ENCODE measurements around the gene SLC22A7.
A peak's percentile ranks its signal among the peaks of the same experiment; 100 is the strongest.

Gene SLC22A7

DNA sequence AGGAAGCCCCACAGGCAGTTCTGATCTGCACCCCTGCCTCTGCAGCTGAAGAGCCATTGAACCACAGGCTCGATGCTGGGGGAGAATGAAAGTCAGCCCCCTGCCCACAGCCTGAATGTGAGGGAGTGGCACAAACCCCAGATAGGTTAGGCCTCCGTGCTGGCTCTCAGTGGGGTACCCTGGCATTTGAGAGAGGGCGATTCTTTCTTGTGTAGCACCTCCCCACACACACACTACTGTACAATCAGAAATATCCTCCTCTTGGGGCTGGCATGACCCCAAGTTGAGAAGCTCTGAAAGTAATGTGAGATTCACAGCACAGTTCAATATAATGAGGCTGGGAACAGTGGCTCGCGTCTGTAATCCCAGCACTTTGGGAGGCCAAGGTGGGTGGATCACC lies 36.9 kb upstream of the SLC22A7 start:
- H3K27ac ChIP-seq = no peak overlapping the region
- no peak overlapping the region for H3K4me3 ChIP-seq (ENCODE audit: low read depth, low read length)
- no peak overlapping the region for H3K4me2 ChIP-seq (ENCODE audit: low read length)
- no peaks in the 10 kb centered on the region for H3K27me3 ChIP-seq (ENCODE audit: control insufficient read depth, insufficient read depth, low read length)
- TF ChIP-seq, protein P1, sequence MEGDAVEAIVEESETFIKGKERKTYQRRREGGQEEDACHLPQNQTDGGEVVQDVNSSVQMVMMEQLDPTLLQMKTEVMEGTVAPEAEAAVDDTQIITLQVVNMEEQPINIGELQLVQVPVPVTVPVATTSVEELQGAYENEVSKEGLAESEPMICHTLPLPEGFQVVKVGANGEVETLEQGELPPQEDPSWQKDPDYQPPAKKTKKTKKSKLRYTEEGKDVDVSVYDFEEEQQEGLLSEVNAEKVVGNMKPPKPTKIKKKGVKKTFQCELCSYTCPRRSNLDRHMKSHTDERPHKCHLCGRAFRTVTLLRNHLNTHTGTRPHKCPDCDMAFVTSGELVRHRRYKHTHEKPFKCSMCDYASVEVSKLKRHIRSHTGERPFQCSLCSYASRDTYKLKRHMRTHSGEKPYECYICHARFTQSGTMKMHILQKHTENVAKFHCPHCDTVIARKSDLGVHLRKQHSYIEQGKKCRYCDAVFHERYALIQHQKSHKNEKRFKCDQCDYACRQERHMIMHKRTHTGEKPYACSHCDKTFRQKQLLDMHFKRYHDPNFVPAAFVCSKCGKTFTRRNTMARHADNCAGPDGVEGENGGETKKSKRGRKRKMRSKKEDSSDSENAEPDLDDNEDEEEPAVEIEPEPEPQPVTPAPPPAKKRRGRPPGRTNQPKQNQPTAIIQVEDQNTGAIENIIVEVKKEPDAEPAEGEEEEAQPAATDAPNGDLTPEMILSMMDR (IDR thresholded peaks at IDR 0.05) = no peak
- H3K4me1 ChIP-seq = no peaks in the 10 kb centered on the region
- H3K9ac ChIP-seq = no peak overlapping the region
- H3K36me3 ChIP-seq (ENCODE audit: control insufficient read depth, insufficient read depth, low read length) = no peaks in the 10 kb centered on the region
- no peaks in the 10 kb centered on the region for H3K9me3 ChIP-seq (ENCODE audit: control insufficient read depth, low read length)
- no peak overlapping the region for H2AFZ ChIP-seq
- no peaks in the 10 kb centered on the region for H3K79me2 ChIP-seq

DNA sequence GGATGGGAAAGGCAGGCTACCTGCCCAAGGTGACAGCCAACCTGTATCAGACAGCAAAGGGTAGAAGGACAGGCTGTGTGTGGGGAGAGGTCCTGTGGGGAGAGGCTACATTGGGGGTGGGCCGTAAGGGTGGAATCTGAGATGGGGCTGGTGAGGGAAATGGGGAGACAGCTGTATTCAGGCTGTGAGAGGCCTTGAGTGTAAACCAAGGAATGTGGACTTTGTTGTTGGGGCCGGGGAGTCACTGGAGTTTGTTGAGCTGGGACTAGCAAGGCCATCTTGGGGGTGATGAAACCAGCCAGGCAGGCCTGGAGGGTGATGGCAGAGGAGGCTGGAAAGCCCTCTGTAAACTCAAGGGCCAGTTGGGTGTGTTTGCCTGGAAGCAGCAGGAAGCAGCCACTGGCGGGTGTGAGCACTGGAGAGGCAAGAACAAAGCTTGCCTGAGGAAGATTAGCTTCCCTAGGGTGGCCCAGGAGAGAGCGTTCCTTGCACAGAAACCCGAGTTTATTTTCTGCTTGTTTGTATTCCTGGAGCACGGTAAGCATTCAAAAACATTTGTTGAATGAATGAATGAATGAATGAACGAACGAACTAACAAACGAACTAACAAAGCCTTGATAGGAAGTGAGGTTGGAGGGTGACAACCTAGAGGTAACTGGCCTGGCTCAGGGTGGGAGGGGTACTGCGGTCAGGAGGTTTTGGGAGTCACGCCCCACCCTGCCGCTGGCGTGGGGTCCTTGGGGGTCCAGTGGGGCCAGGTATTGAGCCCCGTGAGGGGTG lies 35.9 kb upstream of the SLC22A7 start:
- no peak overlapping the region for H3K4me3 ChIP-seq (ENCODE audit: low read depth, low read length)
- H3K4me1 ChIP-seq = no peaks in the 10 kb centered on the region
- no peaks in the 10 kb centered on the region for H3K79me2 ChIP-seq
- TF ChIP-seq, protein P1 (IDR thresholded peaks at IDR 0.05) = no peak
- H3K27me3 ChIP-seq (ENCODE audit: control insufficient read depth, insufficient read depth, low read length) = no peaks in the 10 kb centered on the region
- no peaks in the 10 kb centered on the region for H3K9me3 ChIP-seq (ENCODE audit: control insufficient read depth, low read length)
- no peak overlapping the region for H2AFZ ChIP-seq
- no peak overlapping the region for H3K27ac ChIP-seq
- no peak overlapping the region for H3K4me2 ChIP-seq (ENCODE audit: low read length)
- H3K9ac ChIP-seq = no peak overlapping the region
- no peaks in the 10 kb centered on the region for H3K36me3 ChIP-seq (ENCODE audit: control insufficient read depth, insufficient read depth, low read length)

DNA sequence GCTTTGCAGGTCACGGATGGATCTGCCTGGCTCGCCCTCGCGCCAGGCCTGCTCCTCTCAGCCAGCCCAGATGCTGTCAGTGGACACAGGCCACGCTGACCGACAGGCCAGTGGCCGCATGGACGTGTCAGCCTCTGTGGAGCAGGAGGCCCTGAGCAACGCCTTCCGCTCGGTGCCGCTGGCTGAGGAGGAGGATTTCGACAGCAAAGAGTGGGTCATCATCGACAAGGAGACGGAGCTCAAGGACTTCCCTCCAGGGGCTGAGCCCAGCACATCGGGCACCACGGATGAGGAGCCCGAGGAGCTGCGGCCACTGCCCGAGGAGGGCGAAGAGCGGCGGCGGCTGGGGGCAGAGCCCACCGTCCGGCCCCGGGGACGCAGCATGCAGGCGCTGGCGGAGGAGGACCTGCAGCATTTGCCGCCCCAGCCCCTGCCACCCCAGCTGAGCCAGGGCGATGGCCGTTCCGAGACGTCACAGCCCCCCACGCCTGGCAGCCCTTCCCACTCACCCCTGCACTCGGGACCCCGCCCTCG lies 35.2 kb upstream of the SLC22A7 start:
- no peak overlapping the region for H3K9ac ChIP-seq
- H3K4me1 ChIP-seq = no peaks in the 10 kb centered on the region
- TF ChIP-seq, protein P1 (IDR thresholded peaks at IDR 0.05) = no peak
- no peaks in the 10 kb centered on the region for H3K36me3 ChIP-seq (ENCODE audit: control insufficient read depth, insufficient read depth, low read length)
- no peaks in the 10 kb centered on the region for H3K9me3 ChIP-seq (ENCODE audit: control insufficient read depth, low read length)
- H3K27me3 ChIP-seq (ENCODE audit: control insufficient read depth, insufficient read depth, low read length) = no peaks in the 10 kb centered on the region
- H3K27ac ChIP-seq = no peak overlapping the region
- H3K79me2 ChIP-seq = no peaks in the 10 kb centered on the region
- no peak overlapping the region for H3K4me2 ChIP-seq (ENCODE audit: low read length)
- no peak overlapping the region for H3K4me3 ChIP-seq (ENCODE audit: low read depth, low read length)
- no peak overlapping the region for H2AFZ ChIP-seq

DNA sequence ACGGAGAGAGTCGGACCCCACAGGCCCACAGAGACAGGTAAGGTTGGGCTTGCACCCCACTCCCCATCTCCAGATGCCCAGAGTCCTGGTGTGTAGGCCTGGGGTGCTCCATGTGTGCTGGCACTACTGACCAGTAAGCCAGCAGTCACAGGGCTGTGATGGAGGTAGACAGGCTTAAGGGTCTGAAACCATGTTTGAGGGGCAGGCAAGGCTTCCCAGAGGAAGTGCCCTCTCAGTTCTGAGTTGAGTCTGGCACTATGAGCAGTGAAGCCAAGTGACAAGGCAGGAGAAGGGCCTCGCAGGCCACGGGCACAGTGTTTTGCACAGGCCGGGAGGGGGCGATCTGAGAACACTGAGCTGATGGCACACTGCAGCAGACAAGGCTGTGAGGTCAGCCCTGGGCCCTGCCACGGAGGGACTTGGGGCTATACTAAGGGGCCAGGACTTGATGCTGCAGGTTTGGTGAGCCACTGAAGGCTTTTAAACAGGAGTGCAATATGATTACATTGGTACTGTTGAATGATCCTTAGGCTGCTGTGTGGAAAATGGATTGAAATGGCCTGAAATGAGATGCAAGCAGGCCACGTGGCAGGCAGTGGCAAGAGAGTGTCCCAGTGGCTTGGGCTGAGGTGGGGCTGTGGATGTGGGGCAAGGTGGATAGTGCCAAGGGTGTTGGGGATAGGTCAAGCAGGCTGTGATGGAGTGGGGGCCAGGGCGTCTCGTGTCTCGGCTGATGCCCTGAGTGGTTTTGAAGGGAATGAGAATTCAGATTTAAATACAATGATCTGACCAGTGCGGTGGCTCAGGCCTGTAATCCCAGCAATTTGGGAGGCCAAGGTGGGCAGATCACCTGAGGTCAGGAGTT lies 34.5 kb upstream of the SLC22A7 start:
- no peaks in the 10 kb centered on the region for H3K27me3 ChIP-seq (ENCODE audit: control insufficient read depth, insufficient read depth, low read length)
- no peak overlapping the region for H3K9ac ChIP-seq
- TF ChIP-seq, protein P1 (IDR thresholded peaks at IDR 0.05) = peak; percentile 81
- H3K9me3 ChIP-seq (ENCODE audit: control insufficient read depth, low read length) = no peaks in the 10 kb centered on the region
- H3K79me2 ChIP-seq = no peaks in the 10 kb centered on the region
- H3K4me1 ChIP-seq = peaks cover 4% of the 10 kb centered on the region
- H3K36me3 ChIP-seq (ENCODE audit: control insufficient read depth, insufficient read depth, low read length) = no peaks in the 10 kb centered on the region
- H3K4me3 ChIP-seq (ENCODE audit: low read depth, low read length) = no peak overlapping the region
- H3K27ac ChIP-seq = no peak overlapping the region
- H2AFZ ChIP-seq = no peak overlapping the region
- no peak overlapping the region for H3K4me2 ChIP-seq (ENCODE audit: low read length)

Data from parathyroid adenoma (tissue), 2 donors.